Fibroblast of villous mesenchyme (primary cell): Measurements from ENCODE around the gene OR5D16. TPM values are rescaled to one million over a fixed set of nuclear protein-coding genes. Genes with fewer than 3 reads are reported as not detected.

Experiments
- DNase-seq: peaks from one replicate; pipeline ENCODE4 v3.0.0-alpha.2; 2010; ENCODE audit warnings: low read depth
- H3K4me3 ChIP-seq: 2 replicates; pipeline ENCODE4 v1.5.1; 2011; ENCODE audit warnings: low read depth, mild to moderate bottlenecking, low read length
- total RNA-seq: library from RNA; depleted of rRNA; stranded (reverse); fragments of >200 nt; gene quantifications from 2 replicates; pipeline ENCODE4 v1.2.3, GENCODE V29; 2012
- TF ChIP-seq, protein P1 (sequence below): IDR thresholded peaks from 2 replicates; pipeline ENCODE4 v1.5.1; 2012; ENCODE audit warnings: low read depth, mild to moderate bottlenecking, low read length; ENCODE audit not compliant: insufficient read depth

OR5D16 gene
- not detected in 2 replicates for total RNA-seq

- no peak for DNase-seq
- TF ChIP-seq, protein P1, sequence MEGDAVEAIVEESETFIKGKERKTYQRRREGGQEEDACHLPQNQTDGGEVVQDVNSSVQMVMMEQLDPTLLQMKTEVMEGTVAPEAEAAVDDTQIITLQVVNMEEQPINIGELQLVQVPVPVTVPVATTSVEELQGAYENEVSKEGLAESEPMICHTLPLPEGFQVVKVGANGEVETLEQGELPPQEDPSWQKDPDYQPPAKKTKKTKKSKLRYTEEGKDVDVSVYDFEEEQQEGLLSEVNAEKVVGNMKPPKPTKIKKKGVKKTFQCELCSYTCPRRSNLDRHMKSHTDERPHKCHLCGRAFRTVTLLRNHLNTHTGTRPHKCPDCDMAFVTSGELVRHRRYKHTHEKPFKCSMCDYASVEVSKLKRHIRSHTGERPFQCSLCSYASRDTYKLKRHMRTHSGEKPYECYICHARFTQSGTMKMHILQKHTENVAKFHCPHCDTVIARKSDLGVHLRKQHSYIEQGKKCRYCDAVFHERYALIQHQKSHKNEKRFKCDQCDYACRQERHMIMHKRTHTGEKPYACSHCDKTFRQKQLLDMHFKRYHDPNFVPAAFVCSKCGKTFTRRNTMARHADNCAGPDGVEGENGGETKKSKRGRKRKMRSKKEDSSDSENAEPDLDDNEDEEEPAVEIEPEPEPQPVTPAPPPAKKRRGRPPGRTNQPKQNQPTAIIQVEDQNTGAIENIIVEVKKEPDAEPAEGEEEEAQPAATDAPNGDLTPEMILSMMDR: no peak
- H3K4me3 ChIP-seq: no peak within 1 kb of the TSS
Measured at GRCh38 chr11:55838452-55838851, at the start of gene OR5D16. TSS of gene OR5D16 (plus strand) at chr11:55838752. CDS start at chr11:55838752, 0 bp downstream.

DNA sequence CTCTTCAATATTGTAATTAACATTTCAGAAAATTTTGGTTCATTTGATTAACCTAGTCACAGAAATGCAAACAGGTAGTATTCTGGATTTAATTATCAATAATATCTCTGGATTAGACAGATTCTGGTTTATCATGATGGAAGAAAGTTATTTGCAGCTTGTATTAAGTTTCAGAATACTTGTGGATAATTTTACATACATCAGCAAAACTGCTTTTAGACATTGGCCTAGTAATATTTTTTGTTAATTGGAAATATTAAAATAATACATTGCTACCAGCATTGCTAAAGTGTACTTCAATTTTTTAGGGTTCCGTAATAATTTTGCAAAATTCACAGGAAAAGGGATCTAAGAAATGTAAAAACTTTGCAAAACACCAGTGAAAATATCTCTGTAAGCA, 46.9 kb upstream of the OR5D16 start:
- H3K4me3 ChIP-seq: no peak overlapping the region
- TF ChIP-seq, protein P1: no peak
- no peak for DNase-seq

- DNase-seq: no peak
- TF ChIP-seq, protein P1: no peak
- no peak overlapping the region for H3K4me3 ChIP-seq
Measured at GRCh38 chr11:55793321-55793720, 45.2 kb upstream of the OR5D16 start.

DNA sequence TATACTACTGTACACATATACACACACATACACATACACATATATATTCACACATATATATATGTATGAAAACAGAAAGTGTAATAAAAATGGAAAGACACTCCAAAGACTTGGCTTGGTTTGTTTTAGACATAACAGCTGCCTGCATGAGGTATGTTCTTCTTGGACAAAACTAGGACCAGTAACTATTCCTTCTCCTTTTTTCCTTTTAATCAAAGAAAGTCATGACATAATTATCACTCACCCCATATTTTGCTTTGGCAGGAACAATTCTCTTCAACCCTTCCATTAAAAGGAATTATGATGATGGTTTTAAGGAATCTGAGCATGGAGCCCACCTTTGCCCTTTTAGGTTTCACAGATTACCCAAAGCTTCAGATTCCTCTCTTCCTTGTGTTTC, 43.3 kb upstream of the OR5D16 start, which contains the start of gene OR5D14:
Gene OR5D14, plus strand, starts transcription at position 301 of the 400 bp plus-strand sequence. Its CDS starts 0 bp downstream, at position 301.
- H3K4me3 ChIP-seq: no peak within 1 kb of the TSS
- no peak for DNase-seq
- TF ChIP-seq, protein P1: no peak

DNA sequence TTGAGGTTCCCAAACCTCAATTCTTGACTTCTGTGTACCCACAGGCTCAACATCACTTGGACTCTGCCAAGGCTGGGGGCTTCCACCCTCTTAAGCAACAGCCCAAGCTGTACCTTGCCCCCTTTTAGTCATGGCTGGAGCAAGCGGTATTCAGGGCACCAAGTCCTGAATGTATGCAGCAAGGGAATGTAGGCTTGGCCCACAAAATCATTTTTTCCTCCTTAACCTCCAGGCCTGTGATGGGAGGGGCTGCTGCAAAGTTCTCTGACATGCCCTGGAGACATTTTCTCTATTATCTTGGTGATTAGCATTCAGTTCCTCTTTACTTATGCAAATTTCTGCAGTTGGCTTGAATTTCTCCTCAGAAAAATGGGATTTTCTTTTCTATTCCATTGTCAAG, 32.3 kb upstream of the OR5D16 start:
- no peak overlapping the region for H3K4me3 ChIP-seq
- TF ChIP-seq, protein P1: no peak
- DNase-seq: no peak

DNA sequence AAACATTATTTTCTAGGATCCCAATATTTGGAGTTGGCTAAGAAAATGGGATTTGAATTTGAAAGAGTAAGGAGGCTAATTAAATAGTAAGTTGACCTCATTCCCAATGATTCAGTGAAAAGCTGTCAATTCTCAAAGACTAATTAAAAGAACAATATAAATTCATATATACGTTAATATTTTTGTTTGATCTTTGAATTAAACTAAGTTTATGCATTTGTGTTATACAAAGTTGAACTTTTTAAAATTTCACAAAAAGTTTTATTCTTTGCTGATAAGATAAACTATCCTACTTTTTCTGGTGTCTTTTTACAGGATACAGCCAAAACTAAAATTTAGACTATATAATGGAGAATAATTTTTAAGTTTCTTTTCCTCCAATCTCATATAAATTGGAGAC, 27.5 kb upstream of the OR5D16 start, which contains the start of gene OR5L1:
Gene OR5L1, plus strand, starts transcription at position 301 of the 400 bp plus-strand sequence. CDS start 100 bp downstream, outside the sequence.
- TF ChIP-seq, protein P1: no peak
- no peak within 1 kb of the TSS for H3K4me3 ChIP-seq
- DNase-seq: no peak

DNA sequence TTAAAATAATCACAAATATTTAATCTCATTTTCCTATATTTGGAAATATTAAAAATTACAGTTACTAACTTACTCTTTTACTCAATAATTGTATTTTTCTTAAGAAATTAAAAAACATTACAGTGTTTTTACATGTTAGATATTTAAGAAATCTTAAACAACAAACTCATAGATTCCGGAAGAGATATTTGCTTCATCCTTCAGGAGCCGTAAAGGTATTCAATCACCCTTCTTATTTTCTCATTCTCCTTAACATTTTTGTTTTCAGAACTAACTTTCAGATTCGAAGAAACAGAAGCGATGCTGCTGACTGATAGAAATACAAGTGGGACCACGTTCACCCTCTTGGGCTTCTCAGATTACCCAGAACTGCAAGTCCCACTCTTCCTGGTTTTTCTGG, 19.2 kb upstream of the OR5D16 start, which contains the start of gene OR5D18:
Gene OR5D18, plus strand, starts transcription at position 301 of the 400 bp plus-strand sequence. Its CDS starts 0 bp downstream, at position 301.
- TF ChIP-seq, protein P1: no peak
- no peak within 1 kb of the TSS for H3K4me3 ChIP-seq
- no peak for DNase-seq
